ENCODE data around the gene FBXO7. TPM values are rescaled to one million over a fixed set of nuclear protein-coding genes. Genes with fewer than 3 reads are reported as not detected.
A peak's percentile ranks its signal among the peaks of the same experiment; 100 is the strongest.

Gene FBXO7
- total RNA-seq, 1 experiment from 2014 or later = 47.8 TPM

DNA sequence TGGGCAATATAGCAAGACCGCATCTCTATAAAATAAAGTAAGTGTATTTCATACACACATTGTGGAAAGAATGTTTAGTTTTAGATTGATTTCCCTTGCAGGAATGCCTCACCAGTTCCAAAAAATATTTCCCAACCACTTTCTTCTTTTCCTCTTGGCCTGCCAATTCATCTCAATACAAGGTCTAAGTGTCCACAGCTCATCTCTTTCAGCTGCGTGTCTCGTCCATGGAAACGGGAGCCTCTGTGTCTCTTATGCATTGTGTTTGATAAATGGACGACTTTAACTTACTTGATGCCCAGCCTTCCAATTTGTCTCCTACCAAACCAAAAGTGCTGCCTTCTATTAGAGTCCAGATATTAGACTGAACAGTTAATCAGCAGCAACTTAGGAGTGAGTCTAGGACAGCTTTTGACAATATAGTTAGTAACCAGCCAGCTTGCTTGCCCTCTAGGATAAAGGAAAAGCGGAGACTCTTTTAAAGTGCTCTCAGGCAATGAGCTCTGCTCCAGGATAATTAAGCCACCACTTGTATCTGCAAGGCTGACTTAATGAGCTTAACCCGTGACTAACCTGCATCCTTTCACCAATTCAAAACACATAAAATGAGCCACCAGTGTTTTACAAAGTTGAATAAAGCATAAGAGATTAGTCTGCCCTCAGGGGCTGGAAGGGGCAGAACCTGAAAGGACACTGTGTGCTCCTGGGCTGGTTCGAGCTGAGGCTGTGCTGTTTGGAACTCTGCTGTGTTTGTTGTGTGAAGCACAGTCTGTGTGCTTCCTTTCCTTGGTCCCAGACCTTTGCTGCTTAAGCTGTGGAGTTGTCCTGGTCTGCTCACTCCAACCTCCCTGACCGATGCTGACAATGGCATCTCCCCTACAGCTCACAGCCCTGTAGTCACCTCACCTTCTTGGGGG is 27.5 kb downstream of the FBXO7 start:
- TF ChIP-seq CTCF (conservative IDR thresholded peaks at IDR 0.05) = no peak
- Histone ChIP-seq H4K20me1 (ENCODE audit: control insufficient read depth, insufficient read depth, insufficient read length) (no peaks in the 10 kb centered on the region), H3K23ac (ENCODE audit: insufficient read length, low read depth, low read length) (no peak overlapping the region), H2BK15ac (ENCODE audit: low read depth, low read length) (no peak overlapping the region), H2BK120ac (ENCODE audit: low read depth, low read length, poor library complexity, severe bottlenecking) (no peak overlapping the region), H3K79me1 (ENCODE audit: insufficient read depth, low read depth, low read length, poor library complexity, severe bottlenecking) (no peaks in the 10 kb centered on the region), H2AFZ (ENCODE audit: low read length) (no peak overlapping the region), H3K4ac (ENCODE audit: low read depth, low read length) (no peak overlapping the region), H2BK5ac (ENCODE audit: insufficient read length, low read length) (no peak overlapping the region), H3K14ac (ENCODE audit: insufficient read depth, low read length) (no peak overlapping the region), H3K79me2 (ENCODE audit: insufficient read depth, low read length) (no peaks in the 10 kb centered on the region), H3K4me1 (ENCODE audit: insufficient read depth, low read length) (no peaks in the 10 kb centered on the region), H2AK5ac (ENCODE audit: insufficient read length, low read length) (no peak overlapping the region), H3K56ac (ENCODE audit: insufficient read length, low read depth, low read length) (no peak overlapping the region), H3K23me2 (ENCODE audit: insufficient read length, low read depth, low read length, poor library complexity, severe bottlenecking) (no peaks in the 10 kb centered on the region), H3K27ac (ENCODE audit: insufficient read length, low read depth, low read length) (no peak overlapping the region), H4K8ac (replicated peaks; ENCODE audit: insufficient read length, low read depth, low read length) (no peak overlapping the region), H4K5ac (ENCODE audit: insufficient read length, low read depth, low read length) (no peak overlapping the region), H2BK20ac (ENCODE audit: low read depth, low read length, poor library complexity, severe bottlenecking) (no peak overlapping the region), H3K9me3 (ENCODE audit: control insufficient read depth, low read depth, low read length) (no peaks in the 10 kb centered on the region), H3K4me2 (ENCODE audit: insufficient read depth, insufficient read length, low read length) (no peak overlapping the region), H2BK12ac (ENCODE audit: insufficient read length, low read depth, low read length) (no peak overlapping the region), H3T11ph (ENCODE audit: low read length) (no peak overlapping the region), H4K91ac (ENCODE audit: insufficient read length, low read depth, low read length) (no peak overlapping the region), H3K18ac (ENCODE audit: insufficient read length, low read depth, low read length) (no peak overlapping the region), H3K27me3 (ENCODE audit: insufficient read depth, low read length) (no peaks in the 10 kb centered on the region), H3K9ac (ENCODE audit: extremely low read depth, insufficient read length, low read length) (no peak overlapping the region)
- H3K4me3 Mint-ChIP-seq = no peak overlapping the region
- no CpG with 5 or more reads among the region's 9 CpGs for WGBS (ENCODE audit: extremely low coverage, insufficient read length, low lambda C conversion rate)
- peaks cover 18% of the 10 kb centered on the region for H3K27me3 Mint-ChIP-seq (ENCODE audit: low read depth)
- H3K9me3 Mint-ChIP-seq = no peaks in the 10 kb centered on the region
- H3K36me3 Mint-ChIP-seq (ENCODE audit: insufficient read depth in 1 of 3, low read depth in 3 of 3) = peaks cover 6 to 17% (median 11%) of the 10 kb centered on the region in 3 experiments; a peak in 6 of 7 replicates
- peaks cover 17 to 20% of the 10 kb centered on the region in 2 experiments for H3K4me1 Mint-ChIP-seq
- peak overlapping the region in 2 of 3 experiments; percentile 30 to 49; a peak in 3 of 7 replicates for H3K27ac Mint-ChIP-seq
- peak; percentile 35 for DNase-seq

Measured in H9 (cell line).